SU-DHL-6 (cell line): ENCODE data around the gene PHC1.
"Not testable (repeated sequence)": the region's sequence is repeated elsewhere in the genome, so short reads cannot be mapped to it uniquely, and the experiment has no call there.

Experiments used
- H2AFZ ChIP-seq: fragments of 200-600 bp; sonication (generic); 2 replicates; pipeline ENCODE4 v1.6.1; 2014; ENCODE audit warnings: low read depth, mild to moderate bottlenecking, moderate library complexity, mixed read lengths, antibody characterized with exemption, low read length; ENCODE audit not compliant: severe bottlenecking
- H3F3A ChIP-seq: fragments of 200-600 bp; shearing (Covaris generic); 2 replicates; pipeline ENCODE4 v1.6.0; 2016; ENCODE audit warnings: antibody characterized with exemption, mild to moderate bottlenecking; ENCODE audit not compliant: insufficient read depth
- H3K27ac ChIP-seq: fragments of 200-600 bp; sonication (generic); 2 replicates; pipeline ENCODE4 v1.5.1; 2016; ENCODE audit warnings: low read depth, mild to moderate bottlenecking, low read length, moderate library complexity, mixed read lengths
- H3K27me3 ChIP-seq: fragments of 200-600 bp; sonication (generic), shearing (Covaris generic); 2 replicates; pipeline ENCODE4 v1.6.0; 2014; ENCODE audit warnings: mild to moderate bottlenecking, low read length
- H3K36me3 ChIP-seq: fragments of 200-600 bp; sonication (generic); 2 replicates; pipeline ENCODE4 v1.6.1; 2014; ENCODE audit warnings: mild to moderate bottlenecking, low read length, mixed read lengths
- H3K4me2 ChIP-seq: fragments of 300-600, 200-600 bp; shearing (Covaris generic), sonication (generic); 2 replicates; pipeline ENCODE4 v1.6.0; 2014; ENCODE audit warnings: low read length, low read depth, mild to moderate bottlenecking; ENCODE audit not compliant: poor library complexity, severe bottlenecking
- H3K4me3 ChIP-seq: fragments of 200-600 bp; sonication (generic); 2 replicates; pipeline ENCODE4 v1.5.1; 2014; ENCODE audit warnings: antibody characterized with exemption, low read length, mild to moderate bottlenecking, mixed read lengths; ENCODE audit not compliant: insufficient read depth, poor library complexity, severe bottlenecking
- H3K79me2 ChIP-seq: fragments of 200-600 bp; sonication (generic); 2 replicates; pipeline ENCODE4 v1.6.1; 2014; ENCODE audit warnings: mild to moderate bottlenecking, low read length, moderate library complexity; ENCODE audit not compliant: insufficient read depth
- H3K9ac ChIP-seq: fragments of 200-600 bp; sonication (generic); 2 replicates; pipeline ENCODE4 v1.7.0; 2014; ENCODE audit warnings: mild to moderate bottlenecking, low read length
- H3K9me2 ChIP-seq: fragments of 200-600 bp; sonication (generic); replicated peaks from 2 replicates; pipeline ENCODE4 v1.6.1; 2014; ENCODE audit warnings: low read length; ENCODE audit not compliant: insufficient read depth
- H3K9me3 ChIP-seq: fragments of 200-600 bp; sonication (generic); 2 replicates; pipeline ENCODE4 v1.6.1; 2014; ENCODE audit warnings: low read length, mixed read lengths; ENCODE audit not compliant: insufficient read depth
- H4K20me1 ChIP-seq: fragments of 200-600 bp; sonication (generic); 2 replicates; pipeline ENCODE4 v1.6.1; 2014; ENCODE audit warnings: low read depth, mild to moderate bottlenecking, antibody characterized with exemption, low read length, moderate library complexity, mixed read lengths
- EZH2phosphoT487 ChIP-seq: fragments of 200-600 bp; sonication (generic), shearing (Covaris generic); conservative IDR thresholded peaks from 2 replicates; pipeline ENCODE4 v1.6.1; 2018; ENCODE audit warnings: mild to moderate bottlenecking, antibody characterized with exemption, low read length, moderate library complexity, mixed read lengths
- TF ChIP-seq, protein P1 (sequence below): fragments of 200-600 bp; sonication (generic); IDR thresholded peaks from one replicate; pipeline ENCODE4 v1.5.1; 2017; ENCODE audit warnings: antibody characterized with exemption, mild to moderate bottlenecking, low read length, moderate library complexity; ENCODE audit not compliant: insufficient read depth, poor library complexity, severe bottlenecking

Gene PHC1

DNA sequence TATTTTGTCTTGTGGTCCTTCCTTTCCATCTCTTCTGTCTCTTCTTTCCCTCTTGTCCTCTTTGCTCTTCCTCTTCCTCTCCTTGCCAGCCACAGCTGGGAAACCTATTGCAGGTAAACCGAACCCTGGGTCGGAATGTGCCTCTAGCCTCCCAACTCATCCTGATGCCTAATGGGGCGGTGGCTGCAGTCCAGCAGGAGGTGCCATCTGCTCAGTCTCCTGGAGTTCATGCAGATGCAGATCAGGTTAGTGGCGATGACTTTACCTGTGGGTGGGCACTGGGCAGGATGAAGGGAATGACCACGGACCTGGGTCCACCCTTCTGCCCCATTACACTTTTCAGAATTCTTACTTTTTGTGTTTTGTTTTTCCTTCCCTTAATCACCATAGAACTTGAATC, 8.2 kb downstream of the PHC1 start:
- no peaks in the 10 kb centered on the region for H3K9me3 ChIP-seq
- no peaks in the 10 kb centered on the region for H3K36me3 ChIP-seq
- H3K4me2 ChIP-seq, result no peak overlapping the region
- H4K20me1 ChIP-seq, result no peaks in the 10 kb centered on the region
- no peaks in the 10 kb centered on the region for H3K27me3 ChIP-seq
- no peak overlapping the region for H3K9ac ChIP-seq
- H3K4me3 ChIP-seq, result no peak overlapping the region
- no peak overlapping the region for H3K27ac ChIP-seq
- no peaks in the 10 kb centered on the region for H3K79me2 ChIP-seq
- TF ChIP-seq EZH2phosphoT487, result no peak
- TF ChIP-seq, protein P1, sequence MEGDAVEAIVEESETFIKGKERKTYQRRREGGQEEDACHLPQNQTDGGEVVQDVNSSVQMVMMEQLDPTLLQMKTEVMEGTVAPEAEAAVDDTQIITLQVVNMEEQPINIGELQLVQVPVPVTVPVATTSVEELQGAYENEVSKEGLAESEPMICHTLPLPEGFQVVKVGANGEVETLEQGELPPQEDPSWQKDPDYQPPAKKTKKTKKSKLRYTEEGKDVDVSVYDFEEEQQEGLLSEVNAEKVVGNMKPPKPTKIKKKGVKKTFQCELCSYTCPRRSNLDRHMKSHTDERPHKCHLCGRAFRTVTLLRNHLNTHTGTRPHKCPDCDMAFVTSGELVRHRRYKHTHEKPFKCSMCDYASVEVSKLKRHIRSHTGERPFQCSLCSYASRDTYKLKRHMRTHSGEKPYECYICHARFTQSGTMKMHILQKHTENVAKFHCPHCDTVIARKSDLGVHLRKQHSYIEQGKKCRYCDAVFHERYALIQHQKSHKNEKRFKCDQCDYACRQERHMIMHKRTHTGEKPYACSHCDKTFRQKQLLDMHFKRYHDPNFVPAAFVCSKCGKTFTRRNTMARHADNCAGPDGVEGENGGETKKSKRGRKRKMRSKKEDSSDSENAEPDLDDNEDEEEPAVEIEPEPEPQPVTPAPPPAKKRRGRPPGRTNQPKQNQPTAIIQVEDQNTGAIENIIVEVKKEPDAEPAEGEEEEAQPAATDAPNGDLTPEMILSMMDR, result no peak
- H2AFZ ChIP-seq, result no peak overlapping the region
- H3K9me2 ChIP-seq, result no peaks in the 10 kb centered on the region
- no peaks in the 10 kb centered on the region for H3F3A ChIP-seq

DNA sequence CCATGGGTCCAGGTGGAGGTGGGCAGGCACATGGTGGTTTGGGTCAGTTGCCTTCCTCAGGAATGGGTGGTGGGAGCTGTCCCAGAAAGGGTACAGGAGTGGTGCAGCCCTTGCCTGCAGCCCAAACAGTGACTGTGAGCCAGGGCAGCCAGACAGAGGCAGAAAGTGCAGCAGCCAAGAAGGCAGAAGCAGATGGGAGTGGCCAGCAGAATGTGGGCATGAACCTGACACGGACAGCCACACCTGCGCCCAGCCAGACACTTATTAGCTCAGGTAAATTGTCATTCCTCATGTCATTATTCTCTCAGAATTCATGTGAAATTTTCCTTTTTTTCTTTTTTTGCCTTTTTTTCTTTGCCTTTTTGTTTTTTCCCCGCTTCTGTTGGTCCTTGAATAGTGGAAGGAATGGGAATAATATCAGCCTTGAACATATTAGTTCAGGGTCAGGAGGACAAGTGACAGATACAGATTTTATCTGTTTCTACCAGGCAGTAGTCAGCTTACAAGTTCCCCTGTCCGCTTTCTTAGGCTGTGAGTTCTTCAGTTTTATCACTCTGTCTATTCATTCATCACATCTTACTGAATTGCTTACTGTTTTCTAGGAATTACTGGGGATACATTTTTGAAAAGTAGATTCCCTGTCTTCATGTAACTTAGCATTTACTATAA, 16.5 kb downstream of the PHC1 start:
- not testable (repeated sequence) for H3K9me3 ChIP-seq, H2AFZ ChIP-seq, H4K20me1 ChIP-seq, H3K79me2 ChIP-seq, H3K27ac ChIP-seq, H3K9me2 ChIP-seq, H3K9ac ChIP-seq, H3F3A ChIP-seq, H3K4me2 ChIP-seq, H3K4me3 ChIP-seq, H3K36me3 ChIP-seq, H3K27me3 ChIP-seq

- not testable (repeated sequence) for H3K4me2 ChIP-seq, H3K4me3 ChIP-seq, H3K36me3 ChIP-seq, H3K27me3 ChIP-seq, H3K79me2 ChIP-seq, H3F3A ChIP-seq, H3K9me3 ChIP-seq, H3K27ac ChIP-seq, H4K20me1 ChIP-seq, H3K9me2 ChIP-seq, H2AFZ ChIP-seq, H3K9ac ChIP-seq
Observed at GRCh38 chr12:8932464-8932863, 18.2 kb downstream of the PHC1 start.

DNA sequence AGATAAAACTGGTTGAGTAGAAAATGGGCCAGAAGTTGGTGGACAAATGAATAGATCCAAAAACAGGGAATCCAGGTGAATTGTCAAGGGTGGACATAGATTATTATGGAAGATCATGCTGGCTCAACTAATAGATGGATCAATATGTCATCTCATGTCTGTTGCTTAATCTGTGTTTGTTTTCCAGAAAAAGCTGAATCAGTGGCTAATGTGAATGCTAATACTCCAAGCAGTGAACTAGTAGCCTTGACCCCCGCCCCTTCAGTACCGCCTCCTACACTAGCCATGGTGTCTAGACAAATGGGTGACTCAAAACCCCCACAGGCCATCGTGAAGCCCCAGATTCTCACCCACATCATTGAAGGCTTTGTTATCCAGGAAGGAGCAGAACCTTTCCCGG, 19.8 kb downstream of the PHC1 start:
- not testable (repeated sequence) for H4K20me1 ChIP-seq, H3K9me3 ChIP-seq, H2AFZ ChIP-seq, H3F3A ChIP-seq, H3K36me3 ChIP-seq, H3K4me3 ChIP-seq, H3K9ac ChIP-seq, H3K27me3 ChIP-seq, H3K4me2 ChIP-seq, H3K27ac ChIP-seq, H3K9me2 ChIP-seq, H3K79me2 ChIP-seq

DNA sequence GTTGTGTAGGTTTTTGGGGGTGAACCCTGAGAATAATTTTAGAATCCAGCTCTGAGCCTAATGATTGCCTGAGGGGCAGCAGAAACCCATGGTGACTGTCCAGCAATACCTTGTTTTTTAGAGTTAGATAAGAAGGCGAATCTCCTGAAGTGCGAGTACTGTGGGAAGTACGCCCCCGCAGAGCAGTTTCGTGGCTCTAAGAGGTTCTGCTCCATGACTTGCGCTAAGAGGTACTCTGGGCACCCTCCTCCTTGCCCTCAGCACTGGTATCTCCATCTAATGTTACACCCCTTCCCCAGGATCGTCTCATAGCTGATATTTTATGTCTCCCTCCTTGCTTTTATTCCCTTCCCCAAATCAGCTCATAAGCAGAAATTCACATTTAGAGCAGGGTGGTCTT, 22.4 kb downstream of the PHC1 start:
- H3K4me3 ChIP-seq, result no peak overlapping the region
- H3K27me3 ChIP-seq, result no peaks in the 10 kb centered on the region
- no peak overlapping the region for H3K27ac ChIP-seq
- H3K4me2 ChIP-seq, result no peak overlapping the region
- TF ChIP-seq EZH2phosphoT487, result no peak
- TF ChIP-seq, protein P1, result no peak
- no peaks in the 10 kb centered on the region for H3K9me2 ChIP-seq
- no peaks in the 10 kb centered on the region; the same call in 1 of the 2 replicates for H3K36me3 ChIP-seq
- no peaks in the 10 kb centered on the region for H3K79me2 ChIP-seq
- no peaks in the 10 kb centered on the region for H4K20me1 ChIP-seq
- H3K9me3 ChIP-seq, result no peaks in the 10 kb centered on the region
- no peaks in the 10 kb centered on the region for H3F3A ChIP-seq
- H2AFZ ChIP-seq, result no peak overlapping the region
- no peak overlapping the region for H3K9ac ChIP-seq

- not testable (repeated sequence) for H3K9me2 ChIP-seq, H3K27ac ChIP-seq, H4K20me1 ChIP-seq, H3F3A ChIP-seq, H3K4me2 ChIP-seq, H3K27me3 ChIP-seq, H3K79me2 ChIP-seq, H3K4me3 ChIP-seq, H2AFZ ChIP-seq, H3K9me3 ChIP-seq, H3K36me3 ChIP-seq, H3K9ac ChIP-seq
Observed at GRCh38 chr12:8937842-8938442, 23.6 kb downstream of the PHC1 start.
